Measurements from ENCODE around the gene PRPF31.

Gene PRPF31

DNA sequence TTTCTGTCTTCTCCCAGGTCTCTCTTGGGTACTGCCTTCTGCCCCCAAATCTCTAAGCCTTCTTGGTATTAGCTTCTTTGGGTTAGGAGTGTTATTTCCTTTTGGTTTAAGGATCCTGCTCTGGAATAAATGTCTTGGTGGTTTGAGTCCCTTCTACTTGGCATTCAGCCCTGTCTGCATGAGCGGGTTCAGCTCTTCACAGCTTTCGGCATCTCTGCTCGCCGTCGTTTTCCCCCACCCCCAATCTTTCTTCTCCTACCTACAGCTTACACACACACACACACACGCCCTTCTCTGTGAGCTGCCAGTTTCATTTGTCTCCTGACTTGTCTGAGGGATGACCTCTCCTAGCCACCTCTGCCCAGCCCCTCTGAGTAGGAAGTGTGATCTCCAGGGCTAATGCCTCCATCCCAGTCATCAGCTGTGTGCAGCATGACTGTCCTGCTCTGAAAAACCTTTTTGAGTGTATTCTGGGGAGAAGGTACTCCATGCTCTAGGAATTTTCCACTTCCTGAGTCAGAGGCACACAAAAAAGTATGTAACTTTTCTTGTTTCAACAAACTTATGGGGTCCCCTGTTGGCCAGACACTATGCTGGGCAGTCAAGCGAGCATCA is 26.7 kb downstream of the PRPF31 start:
- DNase-seq = no peak

DNA sequence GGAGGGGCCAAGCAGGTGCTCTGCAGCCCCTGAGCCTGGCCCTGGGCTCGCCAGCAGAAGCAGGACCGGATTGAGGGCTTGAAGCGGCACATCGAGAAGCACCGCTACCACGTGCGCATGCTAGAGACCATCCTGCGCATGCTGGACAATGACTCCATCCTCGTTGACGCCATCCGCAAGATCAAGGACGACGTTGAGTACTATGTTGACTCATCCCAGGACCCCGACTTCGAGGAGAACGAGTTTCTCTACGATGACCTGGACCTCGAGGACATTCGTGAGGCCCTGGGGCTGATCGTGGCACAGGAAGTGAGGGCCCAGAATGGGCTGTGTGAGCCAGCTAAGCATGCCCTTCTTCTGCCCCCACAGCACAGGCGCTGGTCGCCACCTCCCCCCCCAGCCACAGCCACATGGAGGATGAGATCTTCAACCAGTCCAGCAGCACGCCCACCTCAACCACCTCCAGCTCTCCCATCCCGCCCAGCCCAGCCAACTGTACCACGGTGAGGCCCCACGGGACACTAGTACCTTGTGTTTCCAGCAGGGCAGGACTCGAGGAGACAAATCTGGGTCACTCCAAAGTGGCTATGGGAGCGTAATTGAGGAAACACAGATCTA is 30.1 kb downstream of the PRPF31 start:
- no peak for DNase-seq

DNA sequence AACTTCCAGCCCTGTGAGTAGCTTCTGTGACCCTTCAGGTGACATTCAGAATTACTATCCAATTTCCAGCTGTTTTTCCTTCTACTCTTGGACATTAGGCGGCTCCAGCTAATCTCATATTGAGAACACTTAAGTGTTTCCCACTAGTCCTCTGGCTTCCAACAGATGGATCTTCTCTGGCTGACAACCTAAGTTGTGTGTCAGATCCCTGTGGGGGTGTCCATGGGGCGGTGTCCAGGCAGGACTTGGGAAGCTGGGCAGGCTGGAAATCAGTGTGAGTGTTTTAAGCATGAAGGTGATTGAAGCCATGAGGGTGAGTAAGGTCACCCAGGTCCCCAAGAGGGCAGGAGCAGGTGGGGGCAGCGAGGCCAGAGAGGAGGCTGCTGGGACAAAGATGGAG is 32.1 kb downstream of the PRPF31 start:
- DNase-seq = no peak

DNA sequence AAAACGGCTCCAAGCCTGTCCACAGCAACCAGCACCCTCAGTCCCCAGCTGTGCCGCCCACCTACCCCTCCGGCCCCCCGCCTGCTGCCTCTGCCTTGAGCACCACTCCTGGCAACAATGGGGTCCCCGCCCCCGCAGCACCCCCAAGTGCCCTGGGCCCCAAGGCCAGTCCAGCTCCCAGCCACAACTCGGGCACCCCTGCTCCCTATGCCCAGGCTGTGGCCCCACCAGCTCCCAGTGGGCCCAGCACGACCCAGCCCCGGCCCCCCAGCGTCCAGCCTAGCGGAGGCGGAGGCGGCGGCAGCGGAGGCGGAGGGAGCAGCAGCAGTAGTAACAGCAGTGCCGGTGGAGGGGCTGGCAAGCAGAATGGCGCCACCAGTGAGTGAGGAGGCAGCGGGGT is 32.6 kb downstream of the PRPF31 start:
- no peak for DNase-seq

DNA sequence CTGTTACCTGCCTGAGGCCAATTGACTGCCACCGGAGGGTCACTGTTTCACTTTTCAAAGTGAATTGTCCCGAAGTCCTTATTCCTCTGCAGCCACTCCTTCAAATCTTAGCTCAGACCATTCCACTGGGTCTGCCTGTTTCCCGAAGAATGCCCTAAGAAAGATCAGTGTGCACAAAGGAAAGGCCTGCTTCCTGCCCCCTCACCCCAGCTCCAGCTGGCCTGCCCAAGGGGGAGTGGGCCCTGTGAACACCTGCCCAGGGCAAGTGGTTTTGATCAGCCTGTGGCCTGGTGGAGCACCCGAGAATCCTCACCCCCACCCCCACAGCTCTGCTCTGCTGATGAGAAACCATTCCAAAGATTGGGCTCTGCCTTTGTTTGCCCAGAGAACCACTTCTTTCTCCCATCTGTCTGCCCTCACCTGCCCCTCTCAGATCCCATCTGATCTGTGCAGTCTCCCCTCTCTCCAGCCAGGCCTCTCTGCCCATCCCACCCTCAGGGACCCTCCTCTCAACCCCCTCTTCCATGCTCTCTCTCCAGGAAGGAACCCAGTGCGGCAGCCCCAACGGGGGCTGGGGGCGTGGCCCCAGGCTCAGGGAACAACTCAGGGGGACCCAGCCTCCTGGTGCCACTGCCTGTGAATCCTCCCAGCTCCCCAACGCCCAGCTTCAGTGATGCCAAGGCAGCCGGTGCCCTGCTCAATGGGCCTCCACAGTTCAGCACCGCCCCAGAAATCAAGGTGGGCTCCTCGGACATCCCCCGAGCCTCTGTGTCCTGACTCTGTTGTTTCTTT is 33.7 kb downstream of the PRPF31 start:
- no peak for DNase-seq

DNA sequence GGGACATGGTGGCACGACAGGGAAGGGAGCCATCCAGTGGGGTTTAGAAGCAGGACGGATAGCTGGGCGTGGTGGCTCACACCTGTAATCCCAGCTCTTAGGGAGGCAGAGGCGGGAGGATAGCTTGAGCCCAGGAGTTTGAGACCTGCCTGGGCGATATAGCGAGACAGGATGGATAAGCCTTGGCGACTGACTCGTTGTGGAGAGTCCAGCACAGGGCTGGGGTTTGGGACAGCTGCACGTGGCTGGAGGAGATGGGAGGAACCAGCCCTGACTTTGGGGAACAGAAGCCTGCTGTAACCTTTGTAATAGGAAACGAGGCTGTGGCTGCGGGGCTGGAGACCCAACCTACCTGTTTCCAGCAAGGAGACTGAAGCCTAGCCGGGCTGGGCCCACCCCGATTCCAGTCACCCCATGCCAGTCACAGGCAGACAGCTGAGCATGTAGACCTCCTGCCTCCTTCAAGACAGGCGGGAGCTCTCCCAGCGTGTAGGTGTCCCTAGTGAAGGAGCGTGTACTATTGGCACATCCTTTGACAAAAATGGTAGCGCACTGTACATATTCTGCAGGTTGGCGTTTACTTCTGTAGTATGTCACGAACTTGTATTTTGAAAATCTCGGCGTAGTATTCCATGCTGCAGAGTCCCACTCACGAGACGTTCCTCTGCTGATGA is 35.9 kb downstream of the PRPF31 start:
- DNase-seq = no peak

DNA sequence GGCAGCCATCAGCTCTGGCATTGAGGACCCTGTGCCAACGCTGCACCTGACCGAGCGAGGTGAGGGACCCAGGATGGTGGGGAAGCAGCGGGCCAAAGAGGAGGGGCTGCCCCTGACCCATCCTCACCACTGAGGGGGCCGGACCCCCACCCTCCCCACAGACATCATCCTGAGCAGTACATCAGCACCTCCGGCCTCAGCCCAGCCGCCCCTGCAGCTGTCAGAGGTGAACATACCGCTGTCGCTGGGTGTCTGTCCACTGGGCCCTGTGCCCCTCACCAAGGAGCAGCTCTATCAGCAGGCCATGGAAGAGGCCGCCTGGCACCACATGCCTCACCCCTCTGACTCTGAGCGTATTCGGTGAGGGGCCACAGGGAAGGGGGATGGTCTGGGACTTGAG is 36.7 kb downstream of the PRPF31 start:
- DNase-seq = no peak

DNA sequence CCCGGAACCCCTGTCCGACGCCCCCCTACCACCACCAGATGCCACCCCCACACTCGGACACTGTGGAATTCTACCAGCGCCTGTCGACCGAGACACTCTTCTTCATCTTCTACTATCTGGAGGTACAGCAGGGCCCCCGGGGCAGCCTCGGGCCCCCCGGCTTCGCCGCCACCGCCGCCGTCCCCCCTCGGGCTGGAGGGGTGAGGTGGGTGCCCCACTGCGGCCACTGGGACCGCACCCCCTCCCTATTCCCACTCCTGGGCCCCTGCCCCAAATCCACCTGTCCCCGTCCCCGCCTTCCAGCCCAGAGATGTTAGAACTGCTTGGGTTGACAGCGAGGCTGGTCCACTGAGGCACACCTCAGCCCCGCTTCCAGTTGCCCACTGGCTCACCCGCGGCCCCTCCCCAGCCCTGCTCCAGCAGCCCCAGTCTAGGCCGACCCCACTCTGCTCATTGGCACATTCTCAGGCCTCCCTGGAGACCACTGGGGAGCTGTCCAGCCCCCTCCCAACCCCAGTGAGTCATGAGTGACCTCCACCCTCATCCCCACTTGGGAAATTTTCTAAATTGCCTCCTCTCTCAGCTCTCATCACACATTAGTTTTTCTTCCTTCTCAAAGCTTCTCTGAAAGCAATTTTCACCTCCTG is 37.4 kb downstream of the PRPF31 start:
- no peak for DNase-seq

DNA sequence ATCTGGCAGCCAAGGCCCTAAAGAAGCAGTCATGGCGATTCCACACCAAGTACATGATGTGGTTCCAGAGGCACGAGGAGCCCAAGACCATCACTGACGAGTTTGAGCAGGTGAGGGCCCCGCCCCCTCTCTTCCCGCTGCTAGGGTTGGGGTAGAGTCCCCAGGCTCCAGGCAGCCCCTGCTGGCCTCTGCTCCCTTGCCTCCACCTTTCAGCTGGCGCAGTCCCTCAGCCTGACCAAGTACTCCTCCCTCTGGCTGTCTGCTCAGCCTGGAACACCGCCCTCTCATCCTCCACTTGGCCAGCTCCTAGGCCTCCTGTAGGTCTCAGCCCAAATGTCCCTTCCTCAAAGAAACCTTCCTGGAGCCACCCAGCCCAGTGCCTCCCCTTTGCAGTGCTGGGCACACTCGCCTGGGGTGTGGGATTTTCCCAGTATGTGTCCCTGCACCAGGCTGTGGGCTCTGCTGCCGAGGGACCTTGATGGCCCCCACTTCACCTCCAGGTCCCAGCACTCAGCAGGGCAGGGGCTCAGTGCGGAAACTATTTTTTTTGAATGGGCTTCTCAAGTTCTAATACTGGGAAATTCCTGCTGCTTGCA is 38.3 kb downstream of the PRPF31 start:
- DNase-seq = no peak

DNA sequence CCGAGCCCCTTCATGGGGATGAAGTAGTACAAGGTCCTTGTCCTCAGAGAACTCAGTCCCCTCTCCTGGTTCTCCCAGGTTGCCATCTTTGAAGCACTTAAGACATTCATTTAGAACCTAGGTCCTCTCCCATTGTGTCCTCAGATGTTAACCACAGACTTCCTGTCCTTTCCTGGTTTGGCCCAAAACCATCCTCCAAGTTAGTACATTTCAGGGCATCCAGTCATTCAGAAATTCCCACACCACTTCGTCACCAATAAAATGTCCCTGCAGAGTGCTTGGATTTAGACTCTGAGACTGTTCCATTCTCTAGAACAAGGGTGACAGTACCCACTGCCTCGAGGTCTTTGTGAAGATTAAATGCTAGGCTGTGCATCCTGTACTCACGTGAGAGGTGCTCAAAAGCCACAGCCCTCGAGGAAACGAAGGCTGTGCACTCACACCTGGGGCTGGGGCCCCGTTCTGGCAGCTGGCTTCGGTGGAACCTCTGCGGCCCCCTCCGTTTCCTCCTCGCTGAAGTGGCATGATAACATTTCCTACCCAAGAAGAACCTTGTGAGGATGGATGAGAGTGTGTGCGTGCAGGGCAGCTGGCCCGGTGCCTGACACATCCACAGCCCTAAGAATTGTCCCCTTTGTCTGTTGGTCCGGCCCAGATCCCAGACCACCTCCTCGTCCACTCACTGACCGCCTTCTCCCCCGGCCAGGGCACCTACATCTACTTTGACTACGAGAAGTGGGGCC is 39.2 kb downstream of the PRPF31 start:
- DNase-seq = peak; percentile 50

DNA sequence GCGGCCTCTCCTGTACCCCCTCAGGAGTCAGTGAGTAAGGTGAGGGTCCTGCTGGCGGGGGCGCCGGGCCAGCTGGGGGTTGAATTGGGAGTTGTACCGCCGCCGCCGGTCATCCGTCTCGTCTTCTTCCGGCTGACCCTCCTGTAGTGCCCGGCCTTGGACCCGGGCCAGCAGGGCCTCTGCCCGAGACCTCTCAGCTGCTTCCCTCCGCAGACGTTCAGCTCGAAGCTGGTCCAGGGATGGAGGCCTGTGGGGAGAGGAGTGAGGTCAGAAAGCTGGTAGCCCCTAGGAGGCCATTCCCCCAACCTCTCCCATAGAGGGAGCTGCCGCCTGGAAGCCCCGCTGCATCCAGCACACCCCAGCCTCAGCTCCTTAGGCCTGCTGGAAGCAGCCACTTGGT is 40.1 kb downstream of the PRPF31 start:
- no peak for DNase-seq

DNA sequence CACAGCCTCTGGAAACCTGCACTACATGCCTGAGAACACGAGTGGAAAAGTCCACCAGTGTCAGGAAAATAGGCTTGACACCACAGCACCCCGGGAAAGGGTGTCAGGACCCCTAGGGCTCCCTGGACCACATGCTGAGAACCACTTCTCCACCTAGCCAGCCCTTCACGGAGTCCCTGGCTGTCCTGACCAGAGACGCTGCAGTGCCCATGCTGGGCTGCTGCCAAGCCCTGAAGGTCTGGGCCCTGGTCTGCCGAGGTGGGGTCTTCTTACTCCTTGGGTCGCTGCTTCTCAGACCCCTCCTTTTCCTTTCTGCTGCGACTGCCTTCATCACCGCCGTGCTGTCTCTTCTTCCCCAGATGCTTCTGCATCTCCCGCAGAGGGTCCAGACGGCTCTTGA is 40.9 kb downstream of the PRPF31 start:
- no peak for DNase-seq

DNA sequence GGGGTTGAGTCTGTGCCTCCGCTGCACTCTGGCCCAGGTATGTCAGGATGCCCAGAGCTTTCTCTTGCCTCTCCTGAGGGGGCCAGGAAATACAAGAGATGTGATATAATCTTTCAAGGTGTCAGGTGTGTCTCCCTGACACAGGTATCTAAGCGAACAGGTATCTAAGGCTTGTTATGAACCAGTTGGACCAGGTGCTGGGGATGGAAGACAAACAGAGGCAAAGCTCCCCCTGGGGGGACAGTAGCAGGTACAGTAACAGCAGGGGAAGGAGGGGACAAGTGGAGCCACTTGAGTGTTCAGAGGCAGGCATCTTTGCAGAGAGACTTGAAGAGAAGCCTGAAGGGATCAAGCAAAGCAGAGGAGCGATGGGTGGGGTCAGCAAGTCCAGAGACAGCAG is 41.4 kb downstream of the PRPF31 start:
- DNase-seq = no peak

DNA sequence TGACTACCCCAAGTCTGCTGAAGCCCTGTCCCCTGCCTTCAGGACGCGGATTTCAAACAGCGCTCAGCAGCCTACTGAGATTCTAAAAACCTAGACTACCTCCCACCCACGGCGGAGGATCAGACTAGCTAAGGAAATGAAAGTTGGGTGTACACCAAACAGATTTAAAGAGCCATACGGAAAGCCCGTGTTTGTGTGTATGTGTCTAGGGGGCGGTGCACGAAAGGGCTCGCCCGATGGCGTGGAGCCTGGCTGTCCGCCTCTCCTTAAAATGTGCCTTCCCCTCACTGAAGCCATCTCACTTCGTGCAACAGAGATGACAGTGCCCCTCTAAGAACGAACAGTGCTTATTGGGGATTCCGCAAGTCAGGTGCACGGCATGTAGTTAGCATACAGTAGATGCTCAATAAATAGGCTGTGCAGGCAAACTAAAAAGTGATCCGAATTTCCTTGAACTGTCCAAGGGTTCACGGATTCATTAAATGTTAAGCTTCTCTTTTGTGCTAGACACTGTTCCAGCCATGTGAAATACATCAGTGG is 43.3 kb downstream of the PRPF31 start:
- DNase-seq = peak; percentile 21

DNA sequence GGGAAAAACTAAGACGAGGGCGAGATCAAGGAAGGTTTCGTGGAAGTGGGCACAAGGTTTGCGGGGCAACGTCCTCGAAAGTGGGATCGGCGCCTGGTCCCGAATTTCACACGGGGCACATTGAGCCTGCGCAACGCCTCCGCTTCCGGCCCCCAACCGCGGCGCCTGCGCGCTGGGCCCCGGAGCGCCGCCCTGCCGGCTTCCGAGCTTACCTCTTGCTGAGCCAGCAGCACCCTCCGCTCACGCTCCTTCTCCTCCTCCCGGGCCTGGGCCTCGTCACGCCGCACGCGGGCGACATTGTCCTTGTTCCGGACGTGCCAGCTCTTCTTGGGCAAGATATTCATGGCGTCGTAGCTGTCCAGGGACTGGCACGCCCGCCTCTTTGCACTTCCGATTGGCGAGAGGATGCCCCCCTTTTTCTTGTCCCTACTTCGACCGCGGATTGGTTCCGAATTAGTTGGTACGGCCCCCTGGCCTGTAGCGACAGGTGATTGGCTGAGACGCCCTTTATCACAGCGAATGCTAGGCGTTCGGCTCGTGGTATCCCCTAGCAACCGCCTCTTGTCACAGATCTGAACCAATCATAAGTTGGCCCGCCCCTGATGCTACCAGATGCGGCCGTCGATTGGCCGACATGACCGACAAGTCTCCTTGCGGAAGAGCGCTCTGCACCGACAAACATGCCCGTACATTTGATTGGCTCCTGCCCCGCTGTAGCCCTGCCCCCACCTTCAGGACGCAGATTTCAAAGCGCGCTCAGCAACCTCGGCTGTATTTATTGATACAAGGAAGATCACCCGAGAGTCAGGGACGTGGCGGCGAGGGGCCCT is 44.0 kb downstream of the PRPF31 start, which contains the start of gene LENG1:
TSS of gene LENG1 (minus strand) at position 370 of the 830 bp plus-strand sequence. CDS start at position 344, 26 bp downstream.
- peak; percentile 98 for DNase-seq

DNA sequence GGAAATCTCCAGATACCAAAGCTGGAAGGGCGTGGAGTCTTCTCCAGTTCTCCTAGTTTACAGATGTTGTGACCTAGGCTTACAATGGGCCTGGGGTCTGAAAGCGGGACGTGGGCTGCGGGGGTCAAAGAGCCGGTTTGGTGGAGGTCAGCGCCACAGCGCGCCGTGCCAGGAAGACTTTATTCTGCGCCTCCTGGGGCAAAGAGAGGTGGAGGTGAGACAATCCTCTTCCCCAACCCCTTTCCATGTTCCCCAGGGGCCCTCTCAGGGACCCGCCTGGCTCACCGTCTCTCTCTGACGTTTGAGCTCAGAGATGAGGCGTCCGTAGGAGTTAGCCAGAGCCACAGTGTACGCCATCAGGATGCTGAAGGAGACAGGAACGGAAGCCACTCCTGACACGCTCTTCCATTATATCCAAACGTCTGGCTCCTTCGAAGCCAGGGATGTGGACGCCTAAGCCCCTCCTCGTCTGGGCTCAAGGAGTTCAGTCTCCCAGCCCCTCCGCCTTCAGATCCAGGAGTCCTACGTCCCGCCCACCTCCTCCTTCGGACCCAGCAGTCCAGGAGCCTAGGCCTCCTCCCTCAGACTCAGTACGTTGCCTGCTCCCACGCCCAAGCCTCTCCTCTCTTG is 44.7 kb downstream of the PRPF31 start:
- DNase-seq = no peak

DNA sequence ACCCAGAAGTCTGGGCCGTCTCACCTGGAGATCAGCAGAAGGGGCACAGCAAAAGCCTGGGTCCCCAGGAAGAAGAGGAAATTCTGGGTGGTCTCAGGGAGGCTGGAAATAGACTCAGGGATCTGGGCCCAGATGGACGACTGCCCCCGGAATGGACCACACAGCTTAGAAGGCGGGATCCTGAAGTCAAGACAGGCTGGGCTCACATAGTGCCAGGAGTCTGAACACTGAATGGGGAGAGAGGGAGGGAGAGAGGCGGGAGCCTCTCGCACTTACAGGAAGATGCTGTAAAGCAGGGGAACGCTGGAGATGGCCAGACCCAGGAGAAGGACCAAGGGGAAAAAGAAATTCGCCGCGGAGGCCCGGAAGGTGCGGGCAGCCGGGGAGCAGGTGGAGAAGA is 45.3 kb downstream of the PRPF31 start:
- DNase-seq = no peak

DNA sequence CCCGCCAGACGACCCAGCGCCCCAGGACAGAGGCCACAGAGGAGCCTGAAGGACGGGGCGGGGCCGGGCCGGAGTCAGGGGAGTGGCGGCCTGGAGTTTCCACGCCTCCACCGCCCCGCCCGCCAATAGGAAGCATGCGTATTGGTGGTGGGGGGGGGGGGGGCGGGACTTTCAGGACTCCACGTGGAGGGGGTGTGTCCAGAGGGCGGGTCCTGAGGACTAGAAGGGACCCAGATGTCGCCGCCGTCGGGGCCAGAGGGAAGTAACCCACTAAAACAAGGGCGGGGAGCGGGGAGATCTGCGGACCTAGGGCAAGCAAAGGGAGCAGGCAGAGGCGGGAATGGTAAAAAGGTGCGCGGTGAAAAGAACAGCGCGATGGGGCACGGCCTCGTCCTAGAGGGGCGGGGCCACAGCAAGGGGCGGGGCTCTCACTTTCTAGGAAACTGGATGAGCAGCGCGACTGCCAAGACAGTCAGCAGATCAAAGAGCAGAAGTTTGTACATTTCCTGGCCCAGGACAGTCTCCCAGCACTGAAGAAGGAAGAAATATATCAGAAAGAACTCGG is 46.8 kb downstream of the PRPF31 start:
- DNase-seq = peak; percentile 94

DNA sequence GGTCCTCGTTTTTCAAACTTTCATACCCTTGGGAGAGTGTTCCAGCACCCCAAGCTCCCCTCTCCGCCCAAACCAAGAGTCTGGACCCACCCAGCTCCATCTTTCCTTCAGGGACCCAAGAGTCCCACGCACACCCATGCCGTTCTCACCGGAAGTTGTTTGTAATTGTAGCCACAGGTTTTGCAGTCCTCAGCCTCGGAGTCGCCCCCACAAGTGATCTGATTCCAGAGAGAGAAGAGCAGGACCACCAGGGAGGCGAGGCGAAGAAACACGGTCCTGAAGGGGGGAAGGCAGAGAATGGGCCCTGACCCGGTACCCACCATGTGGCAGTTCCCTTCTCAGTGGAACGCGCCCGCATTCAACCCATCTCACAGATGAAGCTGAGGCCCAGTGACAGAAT is 47.3 kb downstream of the PRPF31 start:
- no peak for DNase-seq
